Stomach (tissue), 4 donors: ENCODE data around the gene DVL3.

ENCODE experiments used
- EP300 ChIP-seq: sonication (generic); formaldehyde crosslinking; IDR thresholded peaks from one replicate; pipeline ENCODE4 v1.6.1; 2017; ENCODE audit warnings: antibody characterized with exemption
- POLR2A ChIP-seq, 4 donors: fragments of 450-650 bp; IDR thresholded peaks; one replicate each; pipeline ENCODE4 v1.6.1; 2016; ENCODE audit warnings: antibody characterized with exemption in 4 of 4, control low read depth in 2 of 4, mild to moderate bottlenecking in 1 of 4, moderate library complexity in 1 of 4
- POLR2AphosphoS5 ChIP-seq, 3 donors: sonication (generic); formaldehyde crosslinking; IDR thresholded peaks; one replicate each; pipeline ENCODE4 v1.6.1; 2016; ENCODE audit warnings: antibody characterized with exemption in 3 of 3
- TF ChIP-seq, protein P1 (sequence below), 7 experiments: fragments of 450-650 bp in 4 of 7; fragments of 200-600 bp in 3 of 7; sonication (generic) in 3 of 7; IDR thresholded peaks; one replicate each; pipeline ENCODE4 v1.5.1; 2016 to 2019; ENCODE audit warnings: antibody characterized with exemption in 7 of 7, control low read depth in 2 of 7, mild to moderate bottlenecking in 1 of 7

DNA sequence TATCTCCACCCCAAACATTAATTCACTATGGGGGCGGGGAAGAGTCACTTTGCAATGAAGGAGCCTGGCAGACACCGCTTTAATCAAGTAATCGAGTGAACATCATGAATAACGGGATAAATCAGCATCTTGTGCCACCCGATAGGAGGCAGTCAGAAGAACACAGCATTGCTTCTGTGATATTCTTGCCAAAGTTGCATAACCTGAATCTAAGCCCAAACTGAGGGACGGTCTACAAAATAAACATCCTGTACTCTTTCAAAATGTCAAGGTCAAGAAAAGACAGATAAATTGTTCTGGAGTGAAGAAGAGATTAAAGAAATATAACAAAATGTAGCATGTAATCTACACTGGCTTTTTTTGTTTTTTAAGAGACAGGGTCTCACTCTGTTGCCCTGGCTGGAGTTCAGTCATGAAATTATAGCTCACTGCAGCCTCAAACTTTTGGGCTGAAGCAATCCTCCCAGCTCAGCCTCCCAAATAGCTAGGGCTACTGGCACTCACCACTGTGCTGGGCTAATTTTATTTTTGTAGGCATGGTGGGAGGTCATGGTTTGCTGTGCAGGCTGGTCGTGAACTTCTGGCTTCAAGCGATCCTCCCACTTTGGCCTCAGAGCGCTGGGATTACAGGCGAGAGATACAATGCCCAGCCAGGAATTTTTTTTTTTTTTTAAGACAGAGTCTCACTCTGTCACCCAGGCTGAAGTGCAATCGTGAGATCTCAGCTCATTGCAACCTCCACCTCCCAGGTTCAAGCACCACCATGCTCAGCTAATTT lies 54.2 kb downstream of the DVL3 start:
- TF ChIP-seq POLR2A (IDR thresholded peaks at IDR 0.05) (no peak), EP300 (no peak), POLR2AphosphoS5 (IDR thresholded peaks at IDR 0.05) (no peak)
- TF ChIP-seq, protein P1, sequence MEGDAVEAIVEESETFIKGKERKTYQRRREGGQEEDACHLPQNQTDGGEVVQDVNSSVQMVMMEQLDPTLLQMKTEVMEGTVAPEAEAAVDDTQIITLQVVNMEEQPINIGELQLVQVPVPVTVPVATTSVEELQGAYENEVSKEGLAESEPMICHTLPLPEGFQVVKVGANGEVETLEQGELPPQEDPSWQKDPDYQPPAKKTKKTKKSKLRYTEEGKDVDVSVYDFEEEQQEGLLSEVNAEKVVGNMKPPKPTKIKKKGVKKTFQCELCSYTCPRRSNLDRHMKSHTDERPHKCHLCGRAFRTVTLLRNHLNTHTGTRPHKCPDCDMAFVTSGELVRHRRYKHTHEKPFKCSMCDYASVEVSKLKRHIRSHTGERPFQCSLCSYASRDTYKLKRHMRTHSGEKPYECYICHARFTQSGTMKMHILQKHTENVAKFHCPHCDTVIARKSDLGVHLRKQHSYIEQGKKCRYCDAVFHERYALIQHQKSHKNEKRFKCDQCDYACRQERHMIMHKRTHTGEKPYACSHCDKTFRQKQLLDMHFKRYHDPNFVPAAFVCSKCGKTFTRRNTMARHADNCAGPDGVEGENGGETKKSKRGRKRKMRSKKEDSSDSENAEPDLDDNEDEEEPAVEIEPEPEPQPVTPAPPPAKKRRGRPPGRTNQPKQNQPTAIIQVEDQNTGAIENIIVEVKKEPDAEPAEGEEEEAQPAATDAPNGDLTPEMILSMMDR (IDR thresholded peaks at IDR 0.05) = no peak
